ENCODE results near the gene RETREG3. TPM values are rescaled to one million over a fixed set of nuclear protein-coding genes. Genes with fewer than 3 reads are reported as not detected.
"Not testable (repeated sequence)": the region's sequence is repeated elsewhere in the genome, so short reads cannot be mapped to it uniquely, and the experiment has no call there.

The RETREG3 gene, protein sequence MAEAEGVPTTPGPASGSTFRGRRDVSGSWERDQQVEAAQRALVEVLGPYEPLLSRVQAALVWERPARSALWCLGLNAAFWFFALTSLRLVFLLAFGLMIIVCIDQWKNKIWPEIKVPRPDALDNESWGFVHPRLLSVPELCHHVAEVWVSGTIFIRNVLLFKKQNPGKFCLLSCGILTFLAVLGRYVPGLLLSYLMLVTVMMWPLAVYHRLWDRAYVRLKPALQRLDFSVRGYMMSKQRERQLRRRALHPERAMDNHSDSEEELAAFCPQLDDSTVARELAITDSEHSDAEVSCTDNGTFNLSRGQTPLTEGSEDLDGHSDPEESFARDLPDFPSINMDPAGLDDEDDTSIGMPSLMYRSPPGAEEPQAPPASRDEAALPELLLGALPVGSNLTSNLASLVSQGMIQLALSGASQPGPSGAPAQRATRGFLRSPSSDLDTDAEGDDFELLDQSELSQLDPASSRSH
- total RNA-seq = 21.4 TPM
- long read RNA-seq, transcript RETREG3-201 (9 exons, 3,759 nt) = major isoform, 15 of 33 reads
- long read RNA-seq, partial matches to known transcripts = 3 of 33 reads
- long read RNA-seq, other reads (novel, unspliced or antisense) = 12 of 33 reads

DNA sequence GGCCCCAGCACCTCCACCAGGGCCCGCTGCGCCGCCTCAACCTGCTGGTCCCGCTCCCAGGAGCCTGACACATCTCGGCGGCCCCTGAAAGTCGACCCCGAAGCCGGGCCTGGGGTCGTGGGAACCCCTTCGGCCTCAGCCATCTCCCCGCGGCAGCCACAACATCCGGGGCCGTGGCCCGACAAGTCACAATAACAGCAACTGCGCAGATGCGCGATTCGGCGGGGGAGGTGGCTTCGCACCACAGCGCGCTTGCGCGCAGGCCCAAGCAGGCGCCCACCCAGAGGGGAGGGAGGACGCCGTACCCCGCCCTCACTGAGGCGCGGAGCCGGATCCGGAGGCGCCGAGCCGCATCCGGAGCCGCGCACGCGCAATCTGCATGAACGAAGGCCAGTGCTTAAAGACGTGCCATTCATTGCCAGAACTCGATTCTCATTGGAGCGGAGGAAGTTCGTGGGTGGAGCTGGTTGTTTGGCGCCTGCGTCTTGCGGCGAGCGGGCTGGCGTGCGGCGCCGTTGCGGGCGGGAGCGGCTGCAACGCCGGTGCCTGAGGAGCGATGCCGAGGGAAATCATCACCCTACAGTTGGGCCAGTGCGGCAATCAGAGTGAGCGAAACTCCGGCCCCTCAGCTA lies at the start of gene RETREG3, which contains the start of gene TUBG1:
Gene RETREG3, minus strand, starts transcription at position 193 of the 632 bp plus-strand sequence. Its CDS starts 50 bp downstream, at position 143.
Gene TUBG1, plus strand, starts transcription at position 502 of the 632 bp plus-strand sequence. Its CDS starts 55 bp downstream, at position 557.
- DNase-seq (peak; percentile 100), ATAC-seq (ENCODE audit: poor library complexity) (peak; percentile 98)
- intact Hi-C loops (cut with DNase I) = loop anchor here (5.0 kb wide), 1 partner anchor 68 kb away; the partner anchor contains the start of gene PLEKHH3

DNA sequence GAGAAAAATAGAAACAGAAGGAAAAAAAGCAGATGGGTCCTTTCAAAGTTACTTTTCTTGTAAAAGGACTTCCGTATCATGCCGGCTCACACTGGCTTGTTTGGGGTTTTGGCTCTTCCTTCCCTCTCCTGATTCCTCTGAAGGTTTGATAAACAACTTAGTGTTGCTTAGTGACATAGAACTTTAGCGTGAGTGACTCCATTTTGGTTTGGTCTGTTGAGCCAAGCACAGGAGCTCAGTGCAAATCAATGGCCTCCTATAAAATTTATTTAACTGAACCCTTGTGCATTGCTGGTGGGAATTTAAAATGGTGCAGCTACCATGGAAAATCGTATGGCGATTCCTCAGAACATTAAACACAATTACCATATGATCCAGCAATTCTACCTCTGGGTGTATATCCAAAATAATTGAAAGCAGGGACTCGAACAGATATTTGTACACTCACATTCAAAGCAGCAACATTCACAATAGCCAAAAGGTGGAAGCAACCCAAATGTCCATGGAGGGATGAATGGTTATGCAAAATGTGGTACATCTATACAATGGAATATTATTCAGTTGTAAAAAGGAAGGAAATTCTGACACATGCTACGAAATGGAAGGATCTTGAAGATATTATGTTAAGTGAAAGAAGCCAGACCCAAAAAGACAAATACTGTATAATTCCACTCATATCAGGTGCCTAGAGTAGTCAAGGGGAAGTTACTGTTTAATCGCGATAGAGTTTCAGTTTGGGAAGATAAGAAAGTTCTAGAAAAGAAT lies 48.8 kb upstream of the RETREG3 start:
- intact Hi-C loops (cut with DNase I) = no loop called here
- ATAC-seq (ENCODE audit: poor library complexity) (no peak), DNase-seq (no peak)

DNA sequence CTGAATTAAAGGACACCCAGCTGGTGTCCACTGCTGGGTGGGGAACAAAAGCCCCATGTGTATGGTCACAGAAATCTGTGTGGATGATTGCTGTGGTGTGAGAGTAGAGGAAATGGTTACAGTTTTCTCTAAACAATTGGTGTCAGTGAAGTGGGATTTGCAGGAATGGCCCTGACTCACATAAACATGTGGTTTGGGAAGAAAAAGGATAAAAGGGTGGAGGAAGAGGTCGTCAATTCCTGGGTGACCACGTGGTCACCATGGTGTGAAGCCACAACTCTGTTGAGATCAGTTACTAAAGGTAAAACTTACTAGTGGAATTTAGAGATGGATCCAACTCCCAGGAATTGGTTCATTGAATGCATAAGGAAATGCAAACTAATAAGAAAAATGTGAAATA lies 46.4 kb upstream of the RETREG3 start:
- ATAC-seq (ENCODE audit: poor library complexity) = no peak
- no peak for DNase-seq
- intact Hi-C loops (cut with DNase I) = no loop called here

DNA sequence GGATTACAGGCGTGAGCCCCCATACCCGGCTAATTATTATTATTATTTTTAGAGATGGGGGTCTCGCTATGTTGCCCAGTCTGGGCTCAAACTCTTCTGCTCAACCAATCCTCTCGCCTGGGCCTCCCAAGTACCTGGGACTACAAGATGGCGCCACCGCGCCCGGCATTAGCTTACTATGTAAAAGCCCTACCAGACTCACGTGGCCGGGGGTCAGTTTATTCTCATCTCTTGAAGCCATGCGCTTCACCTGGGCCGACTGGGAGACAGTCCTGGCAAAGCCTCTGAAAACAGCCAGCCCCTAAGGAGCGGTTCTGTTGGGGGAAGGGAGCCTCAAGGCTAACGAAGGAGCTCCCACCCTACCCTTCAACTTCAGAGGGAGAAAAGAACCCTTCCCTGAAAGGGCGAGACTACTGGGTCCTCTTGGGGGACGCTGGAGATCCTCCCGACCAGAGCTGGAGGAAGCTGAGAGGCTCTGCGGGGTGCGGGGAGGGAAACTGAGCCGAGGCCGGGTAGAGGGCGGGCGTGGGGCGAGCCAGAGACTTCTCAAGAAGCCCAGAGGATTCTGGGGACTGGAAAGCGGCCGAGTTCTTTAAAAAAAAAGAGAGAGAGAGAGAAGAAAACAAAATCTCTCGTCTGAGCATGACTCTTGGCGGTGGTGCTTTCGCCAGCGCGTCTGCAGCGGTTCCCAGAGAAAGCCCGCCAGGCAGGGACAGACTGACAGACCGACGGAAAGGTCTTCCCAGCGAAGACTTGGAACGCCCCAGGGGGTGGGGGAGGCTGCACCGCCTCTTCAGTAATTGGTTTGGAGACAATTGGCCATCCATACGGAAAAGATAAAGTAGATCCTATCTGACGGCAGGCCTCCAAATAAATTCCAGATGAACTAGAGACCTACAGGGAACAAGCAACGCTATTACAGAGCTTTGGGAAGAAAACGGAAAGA lies 44.3 kb upstream of the RETREG3 start:
- DNase-seq (peak; percentile 82), ATAC-seq (ENCODE audit: poor library complexity) (peak; percentile 88)
- intact Hi-C loops (cut with DNase I) = no loop called here

DNA sequence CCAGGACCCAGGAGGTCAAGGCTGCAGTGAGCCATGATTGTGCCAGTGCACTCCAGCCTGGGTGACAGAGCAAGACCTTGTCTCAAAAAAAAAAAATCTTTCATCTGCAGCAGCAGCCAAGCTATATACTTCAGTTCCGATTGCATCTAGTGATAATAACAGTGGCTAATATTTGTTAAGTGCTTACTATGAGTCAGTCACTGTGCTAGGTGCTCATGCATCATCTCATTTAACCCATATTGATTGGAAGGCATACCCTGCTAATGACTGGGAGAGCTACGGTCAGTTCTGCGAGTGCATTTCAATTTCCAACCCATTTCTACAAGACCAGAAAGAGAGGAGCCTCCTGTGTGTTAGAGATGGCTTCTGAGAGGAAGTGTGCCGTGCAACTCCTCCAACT lies 42.2 kb upstream of the RETREG3 start:
- DNase-seq = no peak
- no peak for ATAC-seq (ENCODE audit: poor library complexity)
- intact Hi-C loops (cut with DNase I) = no loop called here

DNA sequence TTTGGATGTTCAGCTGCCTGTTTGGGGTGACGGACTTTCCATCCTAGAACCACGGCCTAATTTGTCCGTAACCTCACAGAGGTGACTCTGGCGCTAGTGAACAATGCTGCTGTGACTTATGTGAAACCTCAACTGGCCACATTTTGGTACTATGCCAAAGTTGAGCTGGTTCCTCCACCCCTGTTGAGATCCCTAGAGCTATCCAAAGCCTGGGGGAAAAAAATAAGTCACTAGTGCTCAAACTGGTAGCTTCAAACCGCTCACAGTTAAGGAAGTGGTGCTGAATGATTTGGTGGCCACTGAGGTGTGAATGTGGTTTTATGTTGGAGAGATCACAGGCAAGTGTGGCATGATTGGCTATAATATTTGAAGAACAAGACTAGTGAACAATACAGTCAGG lies 38.6 kb upstream of the RETREG3 start:
- DNase-seq (no peak), ATAC-seq (ENCODE audit: poor library complexity) (no peak)
- intact Hi-C loops (cut with DNase I) = no loop called here

DNA sequence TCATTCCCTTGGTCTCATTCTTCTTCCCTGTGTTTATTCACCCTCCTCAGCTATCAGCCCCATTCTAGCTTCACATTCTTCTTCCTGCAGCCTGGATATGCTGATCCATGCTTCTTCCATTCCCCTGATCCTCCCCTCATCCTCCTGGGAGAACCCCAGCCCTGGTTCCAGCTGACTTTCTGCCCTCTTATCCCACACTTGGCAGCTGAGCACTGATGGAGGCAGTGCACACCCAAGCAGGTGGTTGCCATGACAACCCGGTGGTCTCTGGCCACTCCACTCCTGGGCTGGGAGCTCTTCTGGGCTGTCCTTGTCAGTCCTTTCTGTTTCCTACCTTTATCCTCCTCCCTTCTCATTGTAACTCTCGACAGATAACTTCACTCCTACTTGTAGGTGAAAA lies 33.2 kb upstream of the RETREG3 start:
- intact Hi-C loops (cut with DNase I) = no loop called here
- DNase-seq = no peak
- no peak for ATAC-seq (ENCODE audit: poor library complexity)

DNA sequence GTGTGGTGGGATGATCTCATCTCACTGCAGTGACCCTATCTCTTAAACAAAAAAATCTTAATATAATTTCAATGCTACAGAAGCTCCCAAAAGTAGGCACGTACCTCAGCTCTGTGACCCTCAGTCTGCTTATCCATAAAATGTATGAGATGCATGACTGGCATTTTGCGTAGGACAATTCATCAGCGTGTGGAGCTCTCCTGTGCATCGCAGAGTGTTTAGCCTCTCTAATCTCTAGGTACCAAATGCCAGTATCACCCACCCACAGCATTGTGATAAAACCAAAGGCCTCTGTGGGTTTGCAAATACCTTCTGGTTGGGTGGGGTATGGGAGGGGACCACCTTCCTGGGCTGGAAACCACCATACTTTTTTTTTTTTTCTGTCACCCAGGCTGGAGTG lies 30.9 kb upstream of the RETREG3 start:
- DNase-seq (no peak), ATAC-seq (ENCODE audit: poor library complexity) (no peak)
- intact Hi-C loops (cut with DNase I) = no loop called here

DNA sequence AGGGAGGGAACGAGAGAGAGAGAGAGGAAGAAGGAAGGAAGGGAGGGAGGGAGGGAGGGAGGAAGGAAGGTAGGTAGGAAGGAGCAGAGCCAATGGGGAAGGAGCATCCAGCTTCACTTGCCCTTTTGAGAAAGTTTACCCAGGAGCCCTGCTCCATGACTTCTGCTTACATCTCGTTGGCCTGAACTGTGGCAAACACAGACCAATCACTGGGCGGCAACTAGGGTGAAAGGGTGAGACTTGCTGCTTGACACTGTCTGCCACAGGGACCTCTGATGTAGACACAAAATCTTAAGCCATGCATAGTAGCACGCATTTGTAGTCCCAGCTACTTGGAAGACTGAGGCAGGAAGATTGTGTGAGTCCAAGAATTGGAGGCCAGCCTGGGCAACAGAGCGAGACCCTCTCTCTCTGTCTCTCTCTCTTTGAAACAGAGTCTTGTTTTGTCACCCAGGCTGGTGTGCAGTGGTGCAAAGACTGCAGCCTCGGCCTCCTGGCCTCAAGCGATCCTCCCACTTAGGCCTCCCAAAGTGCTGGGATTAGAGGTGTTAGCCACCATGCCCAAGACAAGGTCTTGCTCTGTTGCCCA lies 30.4 kb upstream of the RETREG3 start:
- intact Hi-C loops (cut with DNase I) = no loop called here
- ATAC-seq (ENCODE audit: poor library complexity) = no peak
- no peak for DNase-seq

DNA sequence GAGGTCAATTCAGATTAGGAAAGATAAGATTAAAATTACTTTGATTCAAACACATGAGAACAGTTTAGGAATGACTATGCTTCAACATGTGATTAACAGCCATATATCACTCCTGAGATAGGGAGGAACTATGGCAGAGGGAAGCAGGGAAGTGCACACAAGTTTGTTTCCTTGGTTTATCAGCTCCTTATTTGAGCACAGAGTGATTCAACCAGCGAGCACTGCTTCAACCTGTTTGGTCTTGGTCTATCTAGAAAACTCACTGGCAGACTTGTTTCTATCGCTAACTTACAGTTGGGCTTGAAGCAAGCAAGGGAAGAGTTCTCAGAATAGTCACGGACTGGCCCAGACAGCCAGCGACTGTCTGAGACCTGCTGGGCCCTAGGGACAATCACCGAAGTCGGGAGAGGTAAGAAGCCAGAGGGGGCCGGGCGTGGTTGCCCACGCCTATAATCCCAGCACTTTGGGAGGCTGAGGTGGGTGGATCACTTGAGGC lies 23.8 kb upstream of the RETREG3 start:
- ATAC-seq (ENCODE audit: poor library complexity) (no peak), DNase-seq (no peak)
- intact Hi-C loops (cut with DNase I) = no loop called here

DNA sequence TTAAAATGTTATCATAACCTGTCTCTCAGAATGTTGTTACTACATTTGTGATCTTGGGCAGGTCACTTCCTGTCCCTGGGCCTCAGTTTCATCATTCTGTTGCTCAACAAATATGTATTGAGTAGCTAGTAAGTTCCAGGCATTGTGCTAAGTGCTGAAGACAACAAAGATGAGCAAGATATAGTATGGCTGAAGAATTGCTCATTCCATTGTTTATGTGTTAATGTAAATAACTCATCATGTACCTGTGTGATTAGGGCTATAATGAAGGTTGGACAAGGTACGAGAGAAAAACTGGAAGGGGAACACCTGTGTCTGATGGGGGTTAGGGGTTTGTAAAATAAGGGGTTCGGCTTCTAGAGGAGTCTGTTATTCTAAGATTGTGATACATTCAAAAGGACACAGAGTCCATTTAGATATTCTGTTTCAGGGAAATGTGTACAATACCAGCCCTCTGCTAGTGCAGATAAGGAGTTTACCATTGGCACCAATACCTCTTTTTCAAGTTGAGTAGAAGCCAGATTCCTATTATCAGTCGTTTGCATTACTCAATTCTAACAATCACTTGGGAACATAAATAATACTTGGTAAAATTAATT lies 20.3 kb upstream of the RETREG3 start:
- no peak for DNase-seq
- ATAC-seq (ENCODE audit: poor library complexity) = no peak
- intact Hi-C loops (cut with DNase I) = no loop called here

DNA sequence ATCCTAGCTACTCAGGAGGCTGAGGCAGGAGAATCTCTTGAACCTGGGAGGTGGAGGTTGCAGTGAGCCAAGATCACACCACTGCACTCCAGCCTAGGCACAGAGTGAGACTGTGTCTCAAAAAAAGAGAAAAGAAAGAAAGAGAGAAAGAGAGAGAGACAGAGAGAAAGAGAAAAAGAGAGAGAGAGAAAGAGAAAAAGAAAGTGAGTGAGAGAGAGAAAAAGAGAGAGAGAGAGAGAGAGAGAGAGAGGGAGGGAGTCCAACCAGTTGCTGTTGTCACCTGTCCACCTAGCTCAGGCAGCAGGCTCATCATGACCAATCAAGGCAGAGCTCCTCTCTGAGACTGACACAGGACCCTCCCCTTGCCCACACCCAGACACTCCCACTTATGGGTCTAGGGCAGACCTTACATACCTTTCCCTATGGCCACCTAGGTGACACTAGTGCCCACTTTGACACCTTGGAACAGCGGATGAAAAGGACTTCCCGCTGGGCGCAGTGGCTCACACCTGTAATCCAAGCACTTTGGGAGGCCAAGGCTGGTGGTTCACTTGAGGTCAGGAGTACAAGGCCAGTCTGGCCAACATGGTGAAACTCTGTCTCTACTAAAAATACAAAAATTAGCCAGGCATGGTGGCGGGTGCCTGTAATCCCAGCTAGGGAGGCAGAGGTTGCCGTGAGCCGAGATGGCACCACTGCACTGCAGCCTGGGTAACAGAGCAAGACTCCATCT lies 18.0 kb upstream of the RETREG3 start:
- intact Hi-C loops (cut with DNase I); ATAC-seq (ENCODE audit: poor library complexity); DNase-seq: not testable (repeated sequence)

DNA sequence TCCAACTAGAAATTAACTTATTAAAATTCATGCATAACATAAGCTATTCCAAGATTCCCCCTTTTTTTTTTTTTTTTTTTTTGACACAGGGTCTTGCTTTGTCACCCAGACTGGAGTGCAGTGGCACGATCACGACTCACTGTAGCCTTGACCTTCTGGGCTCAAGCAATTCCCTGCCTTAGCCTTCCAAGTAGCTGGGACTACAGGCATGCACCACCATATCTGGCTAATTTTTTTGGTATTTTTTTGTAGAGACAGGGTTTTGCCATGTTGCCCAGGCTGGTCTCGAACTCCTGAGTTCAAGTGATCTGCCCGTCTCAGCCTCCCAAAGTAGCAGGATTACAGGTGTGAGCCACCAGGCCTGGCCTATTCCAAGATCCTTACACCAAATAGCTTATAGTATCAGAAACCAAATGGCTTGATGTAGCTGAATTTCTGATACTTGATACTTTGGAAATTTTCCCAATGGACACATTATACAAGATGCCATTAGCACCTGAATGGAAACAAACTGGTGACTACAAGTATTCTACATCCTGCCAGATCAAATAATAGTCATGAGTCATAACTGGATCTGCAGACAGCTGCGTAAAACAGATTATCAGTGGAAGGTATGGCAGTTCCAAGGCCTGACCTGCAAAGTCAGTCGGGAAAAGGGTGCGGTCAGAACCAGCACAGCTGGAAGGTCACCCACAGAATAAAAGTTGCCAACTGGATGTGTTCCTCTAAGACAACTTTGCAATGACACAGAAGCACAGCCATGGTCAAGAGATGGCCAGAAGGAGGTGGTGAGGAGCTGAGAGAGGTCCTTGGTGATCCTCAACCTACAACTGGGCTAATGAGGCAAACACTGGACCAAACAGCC lies 14.8 kb upstream of the RETREG3 start:
- intact Hi-C loops (cut with DNase I) = no loop called here
- no peak for DNase-seq
- ATAC-seq (ENCODE audit: poor library complexity) = peak; percentile 31

DNA sequence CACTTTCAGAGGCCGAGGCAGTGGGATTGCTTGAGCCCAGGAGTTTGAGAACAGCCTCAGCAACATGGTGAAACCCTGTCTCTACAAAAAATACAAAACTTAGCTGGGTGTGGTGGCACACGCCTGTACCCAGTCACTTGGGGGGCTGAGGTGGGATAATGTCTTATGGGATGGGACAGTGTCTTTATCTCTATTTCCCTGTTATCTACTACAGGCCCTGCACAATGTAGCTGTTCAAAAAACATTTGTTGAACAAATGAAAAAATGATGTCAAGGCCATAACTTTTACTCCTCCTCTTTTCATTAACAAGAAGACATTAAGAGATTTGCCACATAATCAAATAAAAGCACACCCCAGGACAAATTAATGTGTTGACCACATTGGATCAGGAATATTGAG lies 14.1 kb upstream of the RETREG3 start:
- ATAC-seq (ENCODE audit: poor library complexity) (no peak), DNase-seq (no peak)
- intact Hi-C loops (cut with DNase I) = no loop called here

DNA sequence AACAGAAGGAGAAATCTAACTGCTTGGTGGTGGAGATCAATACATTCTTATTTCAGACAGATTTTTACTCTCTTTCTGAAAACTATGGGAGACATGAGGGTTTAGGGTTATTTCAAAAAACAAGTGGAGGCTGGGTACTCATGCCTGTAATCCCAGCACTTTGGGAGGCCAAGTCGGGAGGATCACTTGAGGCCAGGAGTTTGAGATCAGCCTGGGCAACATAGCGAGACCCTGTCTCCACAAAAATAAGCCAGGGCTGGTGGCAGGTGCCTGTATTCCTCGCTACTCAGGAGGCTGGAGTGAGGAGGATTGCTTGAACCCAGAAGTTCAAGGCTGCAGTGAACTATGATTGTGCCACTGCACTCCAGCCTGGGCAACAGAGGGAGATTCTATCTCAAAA lies 12.8 kb upstream of the RETREG3 start:
- intact Hi-C loops (cut with DNase I); DNase-seq; ATAC-seq (ENCODE audit: poor library complexity): not testable (repeated sequence)
